Naive B cell (primary cell): ENCODE results near the gene SLC7A9. TPM values are rescaled to one million over a fixed set of nuclear protein-coding genes. Genes with fewer than 3 reads are reported as not detected.

Source experiments
- ATAC-seq, 2 donors: fragments of 150-1000 bp; cut with Tn5 transposase; 2 replicates each; pipeline ENCODE4 v1.10.0; 2021; ENCODE audit warnings: low read depth in 2 of 2, mild to moderate bottlenecking in 2 of 2, moderate library complexity in 2 of 2
- DNase-seq: peaks from one replicate; pipeline ENCODE4 v3.0.0; 2022
- H3K27ac Mint-ChIP-seq, 6 donors: one replicate each; pipeline ENCODE4 v1.8.0; 2020 to 2022; ENCODE audit warnings: mild to moderate bottlenecking in 6 of 6, mixed read lengths in 6 of 6, moderate library complexity in 5 of 6, inconsistent platforms in 2 of 6
- H3K27me3 Mint-ChIP-seq, 3 donors: one replicate each; pipeline ENCODE4 v1.8.0; 2021 to 2022; ENCODE audit warnings: mixed read lengths in 3 of 3, mild to moderate bottlenecking in 1 of 3
- H3K36me3 Mint-ChIP-seq, 2 donors: one replicate each; pipeline ENCODE4 v1.8.0; 2020 to 2022; ENCODE audit warnings: mixed read lengths in 2 of 2, inconsistent platforms in 1 of 2, mild to moderate bottlenecking in 1 of 2
- H3K4me1 Mint-ChIP-seq, 3 donors: one replicate each; pipeline ENCODE4 v1.8.0; 2020 to 2022; ENCODE audit warnings: mixed read lengths in 3 of 3, inconsistent platforms in 1 of 3, mild to moderate bottlenecking in 1 of 3, moderate library complexity in 1 of 3
- H3K4me3 Mint-ChIP-seq, 8 donors: one replicate each; pipeline ENCODE4 v1.8.0; 2020 to 2022; ENCODE audit warnings: mild to moderate bottlenecking in 8 of 8, mixed read lengths in 8 of 8, moderate library complexity in 8 of 8, inconsistent platforms in 2 of 8
- H3K9me3 Mint-ChIP-seq, 7 donors: one replicate each; pipeline ENCODE4 v1.8.0; 2020 to 2022; ENCODE audit warnings: mixed read lengths in 7 of 7, mild to moderate bottlenecking in 5 of 7, inconsistent platforms in 2 of 7, moderate library complexity in 1 of 7
- polyA plus RNA-seq, 6 donors: library from polyadenylated mRNA; unstranded; fragments of 300-500 nt; fragmentation: Illumina TruSeq; gene quantifications; one replicate each; pipeline ENCODE4 v1.2.3, GENCODE V29; 2021; ENCODE audit warnings: low read depth in 6 of 6

SLC7A9 gene
- polyA plus RNA-seq, 6 donors from 2014 or later, result not detected

- DNase-seq (no peak), ATAC-seq (no peak)
Observed at GRCh38 chr19:32824916-32825608, 44.5 kb downstream of the SLC7A9 start.

GRCh38 chr19:32824191-32824751 is 45.3 kb downstream of the SLC7A9 start:
- Mint-ChIP-seq H3K4me3 (no peak overlapping the region), H3K27ac (no peak overlapping the region), H3K4me1 (peaks cover 2 to 6% (median 5%) of the 10 kb centered on the region in 3 donors), H3K9me3 (no peaks in the 10 kb centered on the region), H3K27me3 (peaks cover 16 to 34% (median 27%) of the 10 kb centered on the region in 3 donors), H3K36me3 (no peaks in the 10 kb centered on the region)
- no peak for DNase-seq
- no peak for ATAC-seq

More at GRCh38 chr19:32824916-32825608, 44.5 kb downstream of the SLC7A9 start:
- no peaks in the 10 kb centered on the region for H3K9me3 Mint-ChIP-seq
- H3K36me3 Mint-ChIP-seq, result no peaks in the 10 kb centered on the region
- H3K4me3 Mint-ChIP-seq, result no peak overlapping the region
- peaks cover 0 to 2% (median 0%) of the 10 kb centered on the region in 3 donors for H3K4me1 Mint-ChIP-seq
- H3K27me3 Mint-ChIP-seq, result peaks cover 9 to 26% (median 20%) of the 10 kb centered on the region in 3 donors
- H3K27ac Mint-ChIP-seq, result no peak overlapping the region

- Mint-ChIP-seq H3K27me3 (peaks cover 16 to 36% (median 28%) of the 10 kb centered on the region in 3 donors), H3K4me3 (peak overlapping the region in 1 of 8 donors; percentile 66), H3K4me1 (peaks cover 2 to 6% (median 5%) of the 10 kb centered on the region in 3 donors), H3K27ac (no peak overlapping the region), H3K9me3 (no peaks in the 10 kb centered on the region), H3K36me3 (no peaks in the 10 kb centered on the region)
- ATAC-seq (no peak), DNase-seq (no peak)
Observed at GRCh38 chr19:32823747-32824102, 45.8 kb downstream of the SLC7A9 start.

GRCh38 chr19:32822916-32823746 is 46.4 kb downstream of the SLC7A9 start:
- H3K27me3 Mint-ChIP-seq, result peaks cover 16 to 42% (median 34%) of the 10 kb centered on the region in 3 donors
- no peaks in the 10 kb centered on the region for H3K36me3 Mint-ChIP-seq
- DNase-seq (no peak), ATAC-seq (no peak)
- peak overlapping the region in 1 of 6 donors; percentile 60 for H3K27ac Mint-ChIP-seq
- H3K9me3 Mint-ChIP-seq, result no peaks in the 10 kb centered on the region
- H3K4me1 Mint-ChIP-seq, result peaks cover 2 to 6% (median 5%) of the 10 kb centered on the region in 3 donors
- peak overlapping the region in 1 of 8 donors; percentile 66 for H3K4me3 Mint-ChIP-seq

GRCh38 chr19:32819419-32820400 is 49.9 kb downstream of the SLC7A9 start:
- Mint-ChIP-seq H3K27ac (peak overlapping the region in 2 of 6 donors; percentile 35 to 73), H3K9me3 (no peaks in the 10 kb centered on the region), H3K4me3 (no peak overlapping the region), H3K36me3 (no peaks in the 10 kb centered on the region), H3K4me1 (peaks cover 0 to 6% (median 6%) of the 10 kb centered on the region in 3 donors), H3K27me3 (peaks cover 25 to 58% (median 39%) of the 10 kb centered on the region in 3 donors)
- DNase-seq, result no peak
- no peak for ATAC-seq

- Mint-ChIP-seq H3K9me3 (no peaks in the 10 kb centered on the region), H3K27me3 (peaks cover 24 to 55% (median 35%) of the 10 kb centered on the region in 3 donors), H3K4me3 (no peak overlapping the region), H3K36me3 (no peaks in the 10 kb centered on the region), H3K4me1 (peaks cover 0 to 6% (median 6%) of the 10 kb centered on the region in 3 donors), H3K27ac (peak overlapping the region in 1 of 6 donors; percentile 42)
- ATAC-seq, result no peak
- no peak for DNase-seq
Observed at GRCh38 chr19:32818536-32818935, 51.0 kb downstream of the SLC7A9 start.

- Mint-ChIP-seq H3K4me1 (peaks cover 0 to 6% (median 6%) of the 10 kb centered on the region in 3 donors), H3K4me3 (peak overlapping the region in 1 of 8 donors; percentile 68), H3K9me3 (no peaks in the 10 kb centered on the region), H3K27ac (peak overlapping the region in 1 of 6 donors; percentile 42), H3K27me3 (peaks cover 22 to 48% (median 31%) of the 10 kb centered on the region in 3 donors), H3K36me3 (no peaks in the 10 kb centered on the region)
- no peak for ATAC-seq
- DNase-seq, result no peak
Observed at GRCh38 chr19:32817569-32818476, 51.7 kb downstream of the SLC7A9 start.

GRCh38 chr19:32816555-32817099 is 52.9 kb downstream of the SLC7A9 start:
- H3K27ac Mint-ChIP-seq, result peak overlapping the region in 1 of 6 donors; percentile 23
- H3K36me3 Mint-ChIP-seq, result no peaks in the 10 kb centered on the region
- no peaks in the 10 kb centered on the region for H3K9me3 Mint-ChIP-seq
- peak overlapping the region in 1 of 8 donors; percentile 23 for H3K4me3 Mint-ChIP-seq
- peaks cover 20 to 49% (median 30%) of the 10 kb centered on the region in 3 donors for H3K27me3 Mint-ChIP-seq
- ATAC-seq, result no peak
- no peak for DNase-seq
- peaks cover 0 to 6% (median 6%) of the 10 kb centered on the region in 3 donors for H3K4me1 Mint-ChIP-seq

GRCh38 chr19:32814624-32815023 is 54.9 kb downstream of the SLC7A9 start:
- no peaks in the 10 kb centered on the region for H3K36me3 Mint-ChIP-seq
- H3K27me3 Mint-ChIP-seq, result peaks cover 12 to 49% (median 29%) of the 10 kb centered on the region in 3 donors
- H3K4me3 Mint-ChIP-seq, result no peak overlapping the region
- peaks cover 0 to 3% (median 3%) of the 10 kb centered on the region in 3 donors for H3K4me1 Mint-ChIP-seq
- no peak overlapping the region for H3K27ac Mint-ChIP-seq
- DNase-seq (no peak), ATAC-seq (no peak)
- no peaks in the 10 kb centered on the region for H3K9me3 Mint-ChIP-seq

- ATAC-seq (no peak), DNase-seq (no peak)
- Mint-ChIP-seq H3K36me3 (no peaks in the 10 kb centered on the region), H3K27me3 (peaks cover 9 to 51% (median 32%) of the 10 kb centered on the region in 3 donors), H3K4me3 (no peak overlapping the region), H3K9me3 (no peaks in the 10 kb centered on the region), H3K27ac (no peak overlapping the region), H3K4me1 (peaks cover 0 to 2% (median 0%) of the 10 kb centered on the region in 3 donors)
Observed at GRCh38 chr19:32813862-32814425, 55.6 kb downstream of the SLC7A9 start.

GRCh38 chr19:32812571-32812970 is 57.0 kb downstream of the SLC7A9 start:
- H3K27me3 Mint-ChIP-seq, result peaks cover 9 to 40% (median 21%) of the 10 kb centered on the region in 3 donors
- no peak overlapping the region for H3K27ac Mint-ChIP-seq
- DNase-seq, result no peak
- H3K9me3 Mint-ChIP-seq, result no peaks in the 10 kb centered on the region
- no peak for ATAC-seq
- no peaks in the 10 kb centered on the region for H3K36me3 Mint-ChIP-seq
- H3K4me1 Mint-ChIP-seq, result no peaks in the 10 kb centered on the region
- no peak overlapping the region for H3K4me3 Mint-ChIP-seq
